ENCODE measurements around the gene CASKIN1. TPM values are rescaled to one million over a fixed set of nuclear protein-coding genes. Genes with fewer than 3 reads are reported as not detected.

Gene CASKIN1
- total RNA-seq, 1 experiment from 2014 or later: 4.5 TPM

DNA sequence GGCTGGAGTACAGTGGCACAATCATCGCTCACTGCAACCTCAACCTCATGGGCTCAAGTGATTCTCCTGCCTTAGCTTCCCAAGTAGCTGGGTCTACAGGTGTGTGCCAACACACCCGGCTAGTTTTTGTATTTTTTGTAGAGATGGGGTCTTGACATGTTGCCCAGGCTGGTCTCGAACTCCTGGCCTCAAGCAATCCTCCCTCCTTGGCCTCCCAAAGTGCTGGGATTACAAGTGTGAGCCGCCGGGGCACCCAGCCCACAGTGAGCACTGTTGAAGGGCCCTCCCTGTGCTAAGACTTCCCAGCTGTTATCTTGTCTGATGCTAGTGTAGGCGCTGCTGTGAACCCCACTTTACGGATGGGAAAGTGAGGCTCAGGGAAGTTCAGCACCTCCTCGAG, 8.0 kb downstream of the CASKIN1 start:
- Histone ChIP-seq H3K4me1 (ENCODE audit: control insufficient read depth, insufficient read depth, low read length) (0 out of 2 replicates have a peak, but pooled peaks cover 5% of the 10 kb centered on the region), H3K27ac (ENCODE audit: low read length) (no peak overlapping the region), H3K4me3 (ENCODE audit: low read depth in 2 of 2, low read length in 2 of 2) (no peak overlapping the region), H3K36me3 (ENCODE audit: control insufficient read depth, insufficient read depth, low read length) (no peaks in the 10 kb centered on the region), H3K9me3 (ENCODE audit: control insufficient read depth, insufficient read depth, low read depth, low read length) (no peaks in the 10 kb centered on the region), H3K27me3 (ENCODE audit: control insufficient read depth, insufficient read depth, low read length) (no peaks in the 10 kb centered on the region)
- intact Hi-C loops (cut with micrococcal nuclease; ENCODE audit: unreplicated experiment) (no loop called here), in situ Hi-C loops (cut with HindIII; ENCODE audit: low pct_unique_long_range_greater_than_20kb, low sequenced_read_pairs) (no loop called here)
- CTCF ChIA-PET: no interaction called here
- BruUV-seq (replicated peaks): no TSS peak
- DNase-seq (ENCODE audit: low read depth, low spot score) (no peak), ATAC-seq (no peak)
- POLR2A ChIA-PET: interaction anchor here (0.6 kb wide), 1 partner anchor 65 kb away, joined by 4 read pairs; no protein-coding TSS in a partner anchor
- TF ChIP-seq TCF7L2 (IDR thresholded peaks at IDR 0.05; ENCODE audit: low read depth, low read length) (no peak), SIN3A (IDR thresholded peaks at IDR 0.05; ENCODE audit: borderline replicate concordance, insufficient read depth, low read depth, low read length) (no peak), POLR2AphosphoS5 (IDR thresholded peaks at IDR 0.05; ENCODE audit: low read depth, low read length) (no peak)
- TF ChIP-seq, protein P1, sequence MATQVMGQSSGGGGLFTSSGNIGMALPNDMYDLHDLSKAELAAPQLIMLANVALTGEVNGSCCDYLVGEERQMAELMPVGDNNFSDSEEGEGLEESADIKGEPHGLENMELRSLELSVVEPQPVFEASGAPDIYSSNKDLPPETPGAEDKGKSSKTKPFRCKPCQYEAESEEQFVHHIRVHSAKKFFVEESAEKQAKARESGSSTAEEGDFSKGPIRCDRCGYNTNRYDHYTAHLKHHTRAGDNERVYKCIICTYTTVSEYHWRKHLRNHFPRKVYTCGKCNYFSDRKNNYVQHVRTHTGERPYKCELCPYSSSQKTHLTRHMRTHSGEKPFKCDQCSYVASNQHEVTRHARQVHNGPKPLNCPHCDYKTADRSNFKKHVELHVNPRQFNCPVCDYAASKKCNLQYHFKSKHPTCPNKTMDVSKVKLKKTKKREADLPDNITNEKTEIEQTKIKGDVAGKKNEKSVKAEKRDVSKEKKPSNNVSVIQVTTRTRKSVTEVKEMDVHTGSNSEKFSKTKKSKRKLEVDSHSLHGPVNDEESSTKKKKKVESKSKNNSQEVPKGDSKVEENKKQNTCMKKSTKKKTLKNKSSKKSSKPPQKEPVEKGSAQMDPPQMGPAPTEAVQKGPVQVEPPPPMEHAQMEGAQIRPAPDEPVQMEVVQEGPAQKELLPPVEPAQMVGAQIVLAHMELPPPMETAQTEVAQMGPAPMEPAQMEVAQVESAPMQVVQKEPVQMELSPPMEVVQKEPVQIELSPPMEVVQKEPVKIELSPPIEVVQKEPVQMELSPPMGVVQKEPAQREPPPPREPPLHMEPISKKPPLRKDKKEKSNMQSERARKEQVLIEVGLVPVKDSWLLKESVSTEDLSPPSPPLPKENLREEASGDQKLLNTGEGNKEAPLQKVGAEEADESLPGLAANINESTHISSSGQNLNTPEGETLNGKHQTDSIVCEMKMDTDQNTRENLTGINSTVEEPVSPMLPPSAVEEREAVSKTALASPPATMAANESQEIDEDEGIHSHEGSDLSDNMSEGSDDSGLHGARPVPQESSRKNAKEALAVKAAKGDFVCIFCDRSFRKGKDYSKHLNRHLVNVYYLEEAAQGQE (IDR thresholded peaks at IDR 0.05; ENCODE audit: insufficient read depth in 1 of 2, low read depth in 2 of 2, low read length in 1 of 2): no peak
- TF ChIP-seq, protein P2, sequence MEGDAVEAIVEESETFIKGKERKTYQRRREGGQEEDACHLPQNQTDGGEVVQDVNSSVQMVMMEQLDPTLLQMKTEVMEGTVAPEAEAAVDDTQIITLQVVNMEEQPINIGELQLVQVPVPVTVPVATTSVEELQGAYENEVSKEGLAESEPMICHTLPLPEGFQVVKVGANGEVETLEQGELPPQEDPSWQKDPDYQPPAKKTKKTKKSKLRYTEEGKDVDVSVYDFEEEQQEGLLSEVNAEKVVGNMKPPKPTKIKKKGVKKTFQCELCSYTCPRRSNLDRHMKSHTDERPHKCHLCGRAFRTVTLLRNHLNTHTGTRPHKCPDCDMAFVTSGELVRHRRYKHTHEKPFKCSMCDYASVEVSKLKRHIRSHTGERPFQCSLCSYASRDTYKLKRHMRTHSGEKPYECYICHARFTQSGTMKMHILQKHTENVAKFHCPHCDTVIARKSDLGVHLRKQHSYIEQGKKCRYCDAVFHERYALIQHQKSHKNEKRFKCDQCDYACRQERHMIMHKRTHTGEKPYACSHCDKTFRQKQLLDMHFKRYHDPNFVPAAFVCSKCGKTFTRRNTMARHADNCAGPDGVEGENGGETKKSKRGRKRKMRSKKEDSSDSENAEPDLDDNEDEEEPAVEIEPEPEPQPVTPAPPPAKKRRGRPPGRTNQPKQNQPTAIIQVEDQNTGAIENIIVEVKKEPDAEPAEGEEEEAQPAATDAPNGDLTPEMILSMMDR (IDR thresholded peaks at IDR 0.05): no peak

DNA sequence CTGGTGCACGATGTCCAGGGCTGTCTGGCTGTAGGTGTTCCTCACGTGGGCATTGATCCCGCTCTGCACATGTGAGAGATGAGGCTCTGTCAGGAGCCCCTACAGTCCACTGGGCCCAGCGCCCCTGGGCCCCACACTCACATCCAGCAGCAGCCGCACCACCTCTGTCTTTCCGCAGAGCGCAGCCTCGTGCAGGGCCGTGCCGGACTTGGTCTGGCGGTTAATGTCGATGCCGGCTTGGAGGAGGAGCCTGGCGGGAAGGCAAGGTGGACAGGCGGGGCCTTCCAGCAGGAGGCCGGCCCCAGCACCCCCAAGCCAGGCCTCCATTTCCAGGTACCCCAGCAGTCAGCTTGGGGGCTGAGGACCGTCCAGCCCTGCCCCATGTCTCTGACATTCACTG, 9.2 kb downstream of the CASKIN1 start:
- no TSS peak for BruUV-seq (replicated peaks)
- intact Hi-C loops (cut with micrococcal nuclease; ENCODE audit: unreplicated experiment): no loop called here
- in situ Hi-C loops (cut with HindIII; ENCODE audit: low pct_unique_long_range_greater_than_20kb, low sequenced_read_pairs): no loop called here
- ATAC-seq: no peak
- Histone ChIP-seq H3K27ac (ENCODE audit: low read length) (no peak overlapping the region), H3K36me3 (ENCODE audit: control insufficient read depth, insufficient read depth, low read length) (no peaks in the 10 kb centered on the region), H3K4me3 (ENCODE audit: low read depth in 2 of 2, low read length in 2 of 2) (no peak overlapping the region), H3K4me1 (ENCODE audit: control insufficient read depth, insufficient read depth, low read length) (0 out of 2 replicates have a peak, but pooled peaks cover 5% of the 10 kb centered on the region), H3K27me3 (ENCODE audit: control insufficient read depth, insufficient read depth, low read length) (no peaks in the 10 kb centered on the region), H3K9me3 (ENCODE audit: control insufficient read depth, insufficient read depth, low read depth, low read length) (no peaks in the 10 kb centered on the region)
- TF ChIP-seq, protein P2 (IDR thresholded peaks at IDR 0.05): no peak
- TF ChIP-seq POLR2AphosphoS5 (IDR thresholded peaks at IDR 0.05; ENCODE audit: low read depth, low read length) (no peak), TCF7L2 (IDR thresholded peaks at IDR 0.05; ENCODE audit: low read depth, low read length) (no peak)
- TF ChIP-seq, protein P1 (IDR thresholded peaks at IDR 0.05; ENCODE audit: insufficient read depth in 1 of 2, low read depth in 2 of 2, low read length in 1 of 2): no peak
- DNase-seq (ENCODE audit: low read depth, low spot score): no peak
- ChIA-PET POLR2A (interaction anchor here (0.6 kb wide), 1 partner anchor 32 kb away, joined by 6 read pairs; the partner anchor contains the start of gene TRAF7), CTCF (no interaction called here)

Measured in Panc1 (cell line).